ENCODE data around the gene CCDC86. TPM values are rescaled to one million over a fixed set of nuclear protein-coding genes. Genes with fewer than 3 reads are reported as not detected.

CCDC86 gene
- polyA plus RNA-seq, 2 of the 4 experiments (the other 2 are of a cell fraction) = 42.8 to 71.1 TPM

DNA sequence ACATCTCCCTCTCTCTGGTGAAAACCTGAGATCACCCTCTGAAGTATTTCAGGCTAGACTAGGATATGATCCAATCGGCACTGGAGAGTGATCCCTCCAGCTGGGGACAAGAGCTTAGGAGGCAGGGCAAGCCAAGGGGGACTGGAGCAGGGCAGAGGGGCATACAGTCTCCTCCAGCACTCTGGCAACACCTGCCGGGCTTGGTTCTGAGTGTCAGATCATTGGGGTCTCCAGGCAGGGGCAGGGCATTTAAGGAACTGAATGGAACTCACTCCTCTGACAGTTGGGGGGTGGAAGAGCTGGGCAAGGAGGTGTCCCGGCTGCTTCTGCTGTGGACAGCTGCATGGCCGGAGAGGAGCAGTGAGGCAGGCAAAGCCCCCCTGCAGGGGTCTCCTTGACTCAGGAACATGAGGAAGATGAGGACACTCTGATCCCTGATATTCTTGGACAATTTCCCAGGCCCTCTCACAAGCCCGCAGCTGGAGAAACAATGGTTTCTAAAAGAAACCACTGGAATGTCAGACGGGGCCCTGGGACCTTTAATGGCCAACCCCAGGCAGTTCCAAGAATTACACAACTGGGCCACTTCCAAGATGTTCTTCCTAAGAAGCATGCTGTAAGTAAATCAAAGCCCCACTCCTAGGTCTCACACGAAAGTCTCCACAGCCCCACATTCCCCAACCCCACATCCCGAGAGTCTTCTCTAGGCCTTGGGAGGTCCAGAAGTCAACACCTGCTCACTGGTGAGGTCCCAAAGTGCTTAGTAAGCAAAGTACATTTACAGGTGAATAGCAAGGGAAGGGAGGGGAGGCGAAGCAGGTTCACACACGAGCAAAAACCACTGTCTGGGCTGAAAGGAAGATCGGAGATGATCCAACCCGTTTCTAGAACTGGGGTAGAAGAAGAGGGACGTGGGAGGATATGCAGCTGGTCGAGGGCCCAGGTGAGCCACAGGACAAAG lies 1.2 kb upstream of the CCDC86 start:
- H3K27ac ChIP-seq = peak overlapping the region; percentile 87 to 94; a peak in 5 of 6 replicates
- ChIA-PET POLR2A (no interaction called here), CTCF (interaction anchor here (0.9 to 3.8 kb wide), 4 partner anchors 9 to 65 kb away, joined by 3 to 31 read pairs (median 4); no protein-coding TSS in a partner anchor)
- ATAC-seq (no peak), FAIRE-seq (no peak), DNase-seq (ENCODE audit: low read depth in 1 of 2, low spot score in 1 of 2) (no peak)
- 0 out of 3 replicates have a peak overlapping the region, but pooled peaks have one; percentile 97 for H3K4me2 ChIP-seq
- H3K9me3 ChIP-seq = no peaks in the 10 kb centered on the region
- TF ChIP-seq MAFK (IDR thresholded peaks at IDR 0.05; ENCODE audit: partially characterized antibody) (peak; percentile 81), HEYL (CRISPR knock-in tag; IDR thresholded peaks at IDR 0.05) (no peak)
- H3K4me3 ChIP-seq = no peak overlapping the region
- H3K4me1 ChIP-seq = peaks cover 18% of the 10 kb centered on the region; the same call in 1 of the 3 replicates
- WGBS (ENCODE audit: missing lambda C conversion rate) = 76% methylated on average over 14 of the region's 14 CpGs

DNA sequence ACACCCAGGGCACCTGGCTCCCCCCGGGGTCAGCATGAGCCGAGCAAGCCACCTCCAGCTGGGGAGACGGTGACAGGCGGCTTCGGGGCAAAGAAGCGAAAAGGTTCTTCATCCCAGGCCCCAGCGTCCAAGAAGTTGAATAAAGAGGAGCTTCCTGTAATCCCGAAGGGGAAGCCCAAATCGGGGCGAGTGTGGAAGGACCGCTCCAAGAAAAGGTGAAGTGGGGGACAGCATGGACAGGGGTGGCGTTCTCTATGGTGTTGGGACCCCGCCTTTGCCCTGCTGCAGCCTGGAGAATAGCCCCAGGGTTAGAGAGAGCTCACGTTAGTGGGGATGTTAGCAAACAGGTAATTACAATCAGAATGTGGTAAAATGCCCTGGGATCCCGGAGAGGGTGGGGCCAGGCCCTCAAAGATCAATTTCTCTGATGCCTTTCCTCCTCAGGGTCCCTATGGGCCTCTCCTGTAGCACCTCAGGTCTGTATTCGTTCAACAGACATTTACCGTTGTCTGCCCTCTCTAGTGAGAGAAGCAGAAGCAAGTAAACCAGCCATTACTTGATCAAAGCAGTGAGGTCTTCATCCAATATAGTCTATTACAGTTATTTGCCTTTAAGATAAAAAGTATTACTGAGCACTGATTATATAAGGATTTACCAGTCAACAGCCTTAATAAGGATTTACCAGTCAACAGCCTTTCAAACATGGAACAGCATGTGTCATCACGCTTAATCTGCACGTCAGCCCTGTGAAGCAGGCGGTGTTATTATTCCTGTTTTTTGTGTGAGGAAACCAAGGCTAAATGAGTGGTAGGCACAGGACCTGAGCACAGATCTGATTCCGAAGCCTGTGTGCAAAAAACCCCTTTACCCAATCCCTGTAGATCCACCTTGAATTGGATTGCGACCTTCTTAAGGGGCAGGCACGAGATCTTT lies 1.0 kb downstream of the CCDC86 start:
- Histone ChIP-seq H3K4me3 (peak overlapping the region; percentile 97), H3K9me3 (no peaks in the 10 kb centered on the region), H3K4me2 (peak overlapping the region; percentile 97), H3K4me1 (peaks cover 18% of the 10 kb centered on the region; the same call in 1 of the 3 replicates), H3K27ac (peak overlapping the region; percentile 87 to 94)
- POLR2A ChIA-PET = interaction anchor here (1.2 kb wide), 1 partner anchor 8 kb away, joined by 4 read pairs; no protein-coding TSS in a partner anchor
- WGBS (ENCODE audit: missing lambda C conversion rate) = 15% methylated on average over 22 of the region's 23 CpGs
- FAIRE-seq (no peak), DNase-seq (ENCODE audit: low read depth in 1 of 2, low spot score in 1 of 2) (no peak), ATAC-seq (no peak)
- CTCF ChIA-PET = interaction anchor here (0.9 to 2.8 kb wide), 5 partner anchors 12 to 345 kb away, joined by 3 to 16 read pairs (median 4); no protein-coding TSS in a partner anchor
- TF ChIP-seq, protein P1, sequence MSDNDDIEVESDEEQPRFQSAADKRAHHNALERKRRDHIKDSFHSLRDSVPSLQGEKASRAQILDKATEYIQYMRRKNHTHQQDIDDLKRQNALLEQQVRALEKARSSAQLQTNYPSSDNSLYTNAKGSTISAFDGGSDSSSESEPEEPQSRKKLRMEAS (IDR thresholded peaks at IDR 0.05) = no peak
- TF ChIP-seq, protein P2, sequence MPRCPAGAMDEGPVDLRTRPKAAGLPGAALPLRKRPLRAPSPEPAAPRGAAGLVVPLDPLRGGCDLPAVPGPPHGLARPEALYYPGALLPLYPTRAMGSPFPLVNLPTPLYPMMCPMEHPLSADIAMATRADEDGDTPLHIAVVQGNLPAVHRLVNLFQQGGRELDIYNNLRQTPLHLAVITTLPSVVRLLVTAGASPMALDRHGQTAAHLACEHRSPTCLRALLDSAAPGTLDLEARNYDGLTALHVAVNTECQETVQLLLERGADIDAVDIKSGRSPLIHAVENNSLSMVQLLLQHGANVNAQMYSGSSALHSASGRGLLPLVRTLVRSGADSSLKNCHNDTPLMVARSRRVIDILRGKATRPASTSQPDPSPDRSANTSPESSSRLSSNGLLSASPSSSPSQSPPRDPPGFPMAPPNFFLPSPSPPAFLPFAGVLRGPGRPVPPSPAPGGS (IDR thresholded peaks at IDR 0.05) = no peak
- TF ChIP-seq ZSCAN20 (CRISPR knock-in tag; IDR thresholded peaks at IDR 0.05) (no peak), FOSL2 (IDR thresholded peaks at IDR 0.05) (no peak), FOSL2 (CRISPR knock-in tag; IDR thresholded peaks at IDR 0.05) (no peak)
- TF ChIP-seq, protein P3, sequence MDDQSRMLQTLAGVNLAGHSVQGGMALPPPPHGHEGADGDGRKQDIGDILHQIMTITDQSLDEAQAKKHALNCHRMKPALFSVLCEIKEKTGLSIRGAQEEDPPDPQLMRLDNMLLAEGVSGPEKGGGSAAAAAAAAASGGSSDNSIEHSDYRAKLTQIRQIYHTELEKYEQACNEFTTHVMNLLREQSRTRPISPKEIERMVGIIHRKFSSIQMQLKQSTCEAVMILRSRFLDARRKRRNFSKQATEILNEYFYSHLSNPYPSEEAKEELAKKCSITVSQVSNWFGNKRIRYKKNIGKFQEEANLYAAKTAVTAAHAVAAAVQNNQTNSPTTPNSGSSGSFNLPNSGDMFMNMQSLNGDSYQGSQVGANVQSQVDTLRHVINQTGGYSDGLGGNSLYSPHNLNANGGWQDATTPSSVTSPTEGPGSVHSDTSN (IDR thresholded peaks at IDR 0.05) = no peak

DNA sequence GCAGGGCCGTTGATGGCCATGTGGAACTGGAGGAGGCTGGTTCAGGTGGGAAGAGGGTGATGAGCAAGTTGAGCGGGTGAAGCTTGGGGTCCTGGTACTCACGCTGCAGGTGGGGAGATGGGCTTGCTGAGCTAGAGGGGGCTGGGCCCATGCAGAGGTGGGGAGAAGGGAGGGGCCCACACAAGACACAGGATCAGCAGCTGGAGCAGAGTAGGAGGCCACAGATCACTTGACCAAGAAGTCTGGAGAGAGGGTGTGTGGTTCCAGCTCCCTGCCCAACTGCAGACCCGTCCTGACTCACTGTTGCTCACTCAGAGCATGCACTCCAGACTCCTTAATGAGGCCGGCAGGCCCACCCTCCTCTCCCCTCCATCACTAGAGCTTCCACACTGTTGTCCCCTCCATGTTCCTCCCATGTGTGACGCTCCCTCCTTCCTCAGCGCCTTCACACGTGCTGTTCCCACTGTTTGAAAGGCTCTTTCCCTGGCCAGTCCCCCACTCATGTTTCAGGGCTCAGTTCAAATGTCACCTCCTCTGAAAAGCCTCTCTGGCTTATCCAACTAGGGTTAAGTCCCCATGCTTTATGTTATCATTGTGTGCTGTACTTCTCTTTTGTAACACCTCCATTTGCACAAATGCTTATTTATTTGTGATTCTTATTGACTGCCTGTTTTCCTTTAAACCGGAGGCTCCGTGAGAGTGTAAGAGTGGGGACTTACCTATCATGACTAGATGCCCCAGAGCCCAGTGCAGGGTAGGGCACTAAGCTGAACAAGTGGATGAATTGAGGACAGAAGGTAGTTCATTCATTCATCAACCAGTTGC lies 2.3 kb downstream of the CCDC86 start:
- no peaks in the 10 kb centered on the region for H3K9me3 ChIP-seq
- FAIRE-seq = no peak
- H3K27ac ChIP-seq = peak overlapping the region in 1 of 2 experiments; percentile 94; a peak in 3 of 6 replicates
- H3K4me3 ChIP-seq = peak overlapping the region; percentile 97; the same call in 1 of the 3 replicates
- ATAC-seq = no peak
- WGBS (ENCODE audit: missing lambda C conversion rate) = 83% methylated on average over 10 of the region's 10 CpGs
- DNase-seq (ENCODE audit: low read depth in 1 of 2, low spot score in 1 of 2) = no peak
- ChIA-PET CTCF (interaction anchor here (0.8 to 2.8 kb wide), 4 partner anchors 13 to 55 kb away, joined by 3 to 16 read pairs (median 4); no protein-coding TSS in a partner anchor), POLR2A (no interaction called here)
- H3K4me1 ChIP-seq = peaks cover 18% of the 10 kb centered on the region; the same call in 1 of the 3 replicates
- H3K4me2 ChIP-seq = peak overlapping the region; percentile 97
- no peak for TF ChIP-seq MYC (IDR thresholded peaks at IDR 0.05; ENCODE audit: borderline replicate concordance, low read length)
- no peak for TF ChIP-seq ZSCAN20 (CRISPR knock-in tag; IDR thresholded peaks at IDR 0.05)
- no peak for TF ChIP-seq NR3C1 (IDR thresholded peaks at IDR 0.05)
- TF ChIP-seq FOSB (CRISPR knock-in tag; IDR thresholded peaks at IDR 0.05) = no peak
- TF ChIP-seq RNF2 (IDR thresholded peaks at IDR 0.05; ENCODE audit: borderline replicate concordance, low read depth) = no peak
- no peak for TF ChIP-seq RAD21 (conservative IDR thresholded peaks at IDR 0.05 in 1 of 2, IDR thresholded peaks at IDR 0.05 in 1 of 2)
- TF ChIP-seq CBX2 (IDR thresholded peaks at IDR 0.05; ENCODE audit: borderline replicate concordance, low read depth) = no peak
- no peak for TF ChIP-seq EP300 (IDR thresholded peaks at IDR 0.05)
- TF ChIP-seq HEYL (CRISPR knock-in tag; IDR thresholded peaks at IDR 0.05) = no peak
- no peak for TF ChIP-seq PHF8 (IDR thresholded peaks at IDR 0.05; ENCODE audit: borderline replicate concordance, low read depth)
- TF ChIP-seq, protein P2 (IDR thresholded peaks at IDR 0.05) = no peak
- no peak for TF ChIP-seq ZC3H11A (IDR thresholded peaks at IDR 0.05)
- TF ChIP-seq TP53 (CRISPR knock-in tag; IDR thresholded peaks at IDR 0.05) = no peak
- TF ChIP-seq FOXS1 (CRISPR knock-in tag; IDR thresholded peaks at IDR 0.05) = no peak
- no peak for TF ChIP-seq MAZ (IDR thresholded peaks at IDR 0.05; ENCODE audit: borderline replicate concordance, low read depth, low read length)
- TF ChIP-seq POLR2A (IDR thresholded peaks at IDR 0.05; ENCODE audit: low read length) = no peak
- no peak for TF ChIP-seq FOSL2 (IDR thresholded peaks at IDR 0.05)
- no peak for TF ChIP-seq FOSL2 (CRISPR knock-in tag; IDR thresholded peaks at IDR 0.05)
- no peak for TF ChIP-seq ZFP36 (IDR thresholded peaks at IDR 0.05; ENCODE audit: borderline replicate concordance, partially characterized antibody)
